Body of pancreas (tissue), 4 donors: ENCODE data around the gene DBNL. TPM values are rescaled to one million over a fixed set of nuclear protein-coding genes. Genes with fewer than 3 reads are reported as not detected.

Experiments used
- ATAC-seq: fragments of 150-250 bp; one replicate; pipeline ENCODE4 v1.9.1; 2016
- DNase-seq, 4 donors: peaks; one replicate each; pipeline ENCODE4 v3.0.0-alpha.2; 2019
- H3K27ac ChIP-seq, 4 donors: fragments of 200-600 bp; sonication (generic); 1 replicate in 3 of 4; 2 replicates in 1 of 4; pipeline versions ENCODE4 v1.5.1 to v1.6.1; 2016 to 2019; ENCODE audit warnings: mild to moderate bottlenecking in 1 of 4, mixed read lengths in 1 of 4, moderate library complexity in 1 of 4
- H3K27me3 ChIP-seq, 2 donors: fragments of 200-600 bp; sonication (generic); one replicate each; pipeline ENCODE4 v1.6.0; 2016; ENCODE audit warnings: mild to moderate bottlenecking in 1 of 2
- H3K36me3 ChIP-seq, 2 donors: fragments of 200-600 bp; sonication (generic); replicated peaks in 1 of 2; 2 replicates each; pipeline ENCODE4 v1.5.1; 2016; ENCODE audit warnings: low read depth in 2 of 2; ENCODE audit not compliant: insufficient read depth in 1 of 2
- H3K4me1 ChIP-seq: fragments of 200-600 bp; sonication (generic); one replicate; pipeline ENCODE4 v1.6.0; 2016
- H3K4me3 ChIP-seq, 2 donors: fragments of 200-600 bp; sonication (generic); 1 replicate in 1 of 2; 2 replicates in 1 of 2; pipeline ENCODE4 v1.5.1; 2016 to 2019
- H3K9me3 ChIP-seq, 3 donors: fragments of 200-600 bp; sonication (generic); 1 replicate in 2 of 3; 2 replicates in 1 of 3; pipeline ENCODE4 v1.5.1; 2016
- POLR2A ChIP-seq, 3 donors: fragments of 450-650 bp; IDR thresholded peaks; one replicate each; pipeline ENCODE4 v1.6.1; 2016; ENCODE audit warnings: antibody characterized with exemption in 3 of 3, mild to moderate bottlenecking in 2 of 3
- whole genome bisulfite sequencing, 2 donors: methylation state at CpG; one replicate each; pipeline ENCODE4 v1.1.5; 2017; 5-methylcytosine and 5-hydroxymethylcytosine counted together
- intact Hi-C: fragments of 100-400 bp; cut with DNase I; formaldehyde crosslinking; loops from one replicate; pipeline ENCODE4 v1.15.1; 2023
- total RNA-seq, 2 donors: library from RNA; depleted of rRNA; stranded (reverse); fragments of >200 nt; gene quantifications; one replicate each; pipeline ENCODE4 v1.1.0, GENCODE V29; 2016
- TF ChIP-seq, protein P1 (sequence below), 7 experiments: fragments of 450-650 bp in 4 of 7; fragments of 200-600 bp in 3 of 7; sonication (generic) in 3 of 7; IDR thresholded peaks; one replicate each; pipeline ENCODE4 v1.5.1; 2016 to 2019; ENCODE audit warnings: antibody characterized with exemption in 7 of 7

DBNL gene
- total RNA-seq, 2 donors from 2014 or later, result 62.0 to 96.6 TPM

DNA sequence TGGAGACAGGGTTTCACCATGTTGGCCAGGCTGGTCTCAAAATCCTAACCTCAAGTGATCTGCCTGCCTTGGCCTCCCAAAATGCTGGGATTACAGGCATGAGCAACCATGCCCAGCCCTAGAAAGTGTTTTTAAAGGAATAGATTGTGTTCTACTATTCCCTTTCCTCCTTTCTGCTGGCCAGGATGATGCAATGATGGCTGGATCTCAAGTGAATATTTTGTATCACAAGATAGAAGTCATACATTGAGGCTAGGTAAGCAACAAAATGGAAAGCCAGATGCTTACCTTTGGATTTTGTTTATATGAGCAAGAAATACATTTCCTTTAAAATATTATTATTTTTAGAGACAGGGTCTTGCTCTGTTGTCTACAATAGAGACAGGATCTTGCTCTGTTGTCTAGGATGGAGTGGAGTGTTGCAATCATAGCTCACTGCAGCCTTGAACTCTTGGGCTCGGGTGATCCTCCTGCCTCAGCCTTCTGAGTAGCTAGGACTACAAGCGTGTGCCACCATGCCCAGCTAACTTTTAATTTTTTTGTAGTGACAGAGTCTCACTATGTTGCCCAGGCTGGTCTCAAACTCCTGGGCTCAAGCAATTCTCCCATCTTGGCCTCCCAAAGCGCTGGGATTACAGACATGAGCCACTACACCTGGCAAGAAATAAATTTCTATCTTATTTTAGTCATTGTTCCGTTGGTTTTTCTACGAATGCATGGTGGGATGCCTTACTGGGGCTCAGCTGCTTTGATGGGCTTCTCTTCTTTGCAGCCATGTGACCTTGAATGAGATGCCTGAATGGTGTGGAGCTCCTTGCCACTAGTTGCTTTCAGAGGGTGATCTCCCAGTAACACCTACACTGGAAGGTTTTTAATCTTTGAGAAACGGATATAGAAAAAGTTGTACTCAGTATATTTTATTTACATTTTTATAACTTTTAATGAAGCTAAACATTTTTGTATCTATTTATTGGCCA lies 53.9 kb downstream of the DBNL start:
- no peaks in the 10 kb centered on the region for H3K36me3 ChIP-seq
- H3K27me3 ChIP-seq, result no peaks in the 10 kb centered on the region
- no peak for DNase-seq
- intact Hi-C loops, result no loop called here
- no peak overlapping the region for H3K4me3 ChIP-seq
- no peaks in the 10 kb centered on the region for H3K9me3 ChIP-seq
- no peak for ATAC-seq
- TF ChIP-seq POLR2A (IDR thresholded peaks at IDR 0.05), result no peak
- TF ChIP-seq, protein P1, sequence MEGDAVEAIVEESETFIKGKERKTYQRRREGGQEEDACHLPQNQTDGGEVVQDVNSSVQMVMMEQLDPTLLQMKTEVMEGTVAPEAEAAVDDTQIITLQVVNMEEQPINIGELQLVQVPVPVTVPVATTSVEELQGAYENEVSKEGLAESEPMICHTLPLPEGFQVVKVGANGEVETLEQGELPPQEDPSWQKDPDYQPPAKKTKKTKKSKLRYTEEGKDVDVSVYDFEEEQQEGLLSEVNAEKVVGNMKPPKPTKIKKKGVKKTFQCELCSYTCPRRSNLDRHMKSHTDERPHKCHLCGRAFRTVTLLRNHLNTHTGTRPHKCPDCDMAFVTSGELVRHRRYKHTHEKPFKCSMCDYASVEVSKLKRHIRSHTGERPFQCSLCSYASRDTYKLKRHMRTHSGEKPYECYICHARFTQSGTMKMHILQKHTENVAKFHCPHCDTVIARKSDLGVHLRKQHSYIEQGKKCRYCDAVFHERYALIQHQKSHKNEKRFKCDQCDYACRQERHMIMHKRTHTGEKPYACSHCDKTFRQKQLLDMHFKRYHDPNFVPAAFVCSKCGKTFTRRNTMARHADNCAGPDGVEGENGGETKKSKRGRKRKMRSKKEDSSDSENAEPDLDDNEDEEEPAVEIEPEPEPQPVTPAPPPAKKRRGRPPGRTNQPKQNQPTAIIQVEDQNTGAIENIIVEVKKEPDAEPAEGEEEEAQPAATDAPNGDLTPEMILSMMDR (IDR thresholded peaks at IDR 0.05), result no peak
- 69 to 73% methylated on average over 6 of the region's 6 CpGs for WGBS, 2 donors
- H3K4me1 ChIP-seq, result no peaks in the 10 kb centered on the region
- no peak overlapping the region for H3K27ac ChIP-seq

DNA sequence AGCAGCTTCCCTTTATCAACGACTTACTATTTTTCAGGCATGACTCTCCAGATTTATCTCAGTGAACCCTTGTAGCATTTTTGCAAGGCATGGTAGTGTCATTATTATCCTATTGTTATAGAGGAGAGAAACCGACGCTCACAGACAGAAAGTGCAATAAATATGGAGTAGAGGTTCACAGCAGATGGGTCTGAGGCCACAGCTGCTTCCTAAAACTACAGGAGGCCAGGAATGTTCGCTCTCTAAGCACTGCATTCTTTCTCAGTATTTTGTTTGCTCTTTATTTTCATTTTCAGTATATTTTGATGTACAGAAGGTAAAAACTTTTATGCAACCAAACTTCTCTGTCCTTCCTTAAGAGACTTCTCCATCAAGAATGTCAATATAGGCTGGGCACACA lies 55.2 kb downstream of the DBNL start:
- ATAC-seq (no peak), DNase-seq (no peak)
- intact Hi-C loops, result no loop called here
- 67 to 75% methylated on average over 4 of the region's 4 CpGs for WGBS, 2 donors
- no peak overlapping the region for H3K4me3 ChIP-seq
- peaks cover 0 to 5% of the 10 kb centered on the region in 2 donors for H3K27me3 ChIP-seq
- TF ChIP-seq, protein P1 (IDR thresholded peaks at IDR 0.05), result no peak
- no peak for TF ChIP-seq POLR2A (IDR thresholded peaks at IDR 0.05)
- H3K36me3 ChIP-seq, result no peaks in the 10 kb centered on the region
- peaks cover 5% of the 10 kb centered on the region for H3K4me1 ChIP-seq
- no peaks in the 10 kb centered on the region for H3K9me3 ChIP-seq
- H3K27ac ChIP-seq, result no peak overlapping the region

DNA sequence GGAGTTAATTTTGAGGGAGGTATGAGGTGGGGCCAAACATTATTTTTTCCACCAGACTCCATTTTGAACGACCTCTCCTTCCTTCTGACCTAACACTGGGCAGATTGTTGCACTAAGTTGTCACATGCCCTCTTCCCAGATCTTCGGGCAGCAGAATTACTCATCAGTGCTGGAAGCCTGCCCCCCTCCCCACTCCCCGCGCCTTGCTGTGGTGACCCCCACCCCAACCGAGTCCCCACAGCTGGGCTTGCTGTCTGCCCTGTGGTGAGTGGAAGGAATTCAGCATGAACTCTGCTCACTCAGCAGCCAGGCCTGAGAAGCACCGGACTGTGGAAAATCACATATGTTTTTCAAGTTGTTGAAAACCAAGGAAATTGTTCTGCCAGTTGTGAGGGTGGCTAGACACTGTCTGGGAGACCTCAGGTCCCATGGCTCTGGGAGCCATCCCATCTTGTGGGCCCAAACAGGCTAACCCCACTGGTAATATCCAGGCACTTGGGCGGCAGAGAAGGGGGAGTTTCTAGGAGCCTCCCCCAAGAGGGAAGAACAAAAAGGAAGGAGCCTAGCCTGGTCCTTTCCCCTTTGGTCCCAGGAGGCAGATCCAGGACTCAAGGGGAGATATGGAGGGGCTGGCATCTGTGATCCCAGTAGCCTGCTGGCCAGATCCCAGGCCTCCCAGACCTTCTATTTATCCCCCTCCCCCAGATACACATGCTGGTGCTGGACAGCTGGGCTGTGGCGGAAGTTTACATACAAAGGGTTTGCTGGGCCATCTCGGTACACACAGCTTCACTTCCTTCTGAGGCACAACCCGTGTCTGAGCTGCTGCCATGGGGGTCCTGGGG lies 56.2 kb downstream of the DBNL start:
- TF ChIP-seq, protein P1 (IDR thresholded peaks at IDR 0.05), result no peak
- no peak for TF ChIP-seq POLR2A (IDR thresholded peaks at IDR 0.05)
- Histone ChIP-seq H3K4me3 (no peak overlapping the region), H3K36me3 (no peaks in the 10 kb centered on the region), H3K27me3 (peaks cover 0 to 7% of the 10 kb centered on the region in 2 donors), H3K9me3 (no peaks in the 10 kb centered on the region), H3K27ac (peak overlapping the region in 1 of 4 donors; percentile 36), H3K4me1 (peaks cover 7% of the 10 kb centered on the region)
- ATAC-seq, result no peak
- 63 to 82% methylated on average over 7 to 10 of the region's 10 CpGs for WGBS, 2 donors
- intact Hi-C loops, result no loop called here
- DNase-seq, result no peak

DNA sequence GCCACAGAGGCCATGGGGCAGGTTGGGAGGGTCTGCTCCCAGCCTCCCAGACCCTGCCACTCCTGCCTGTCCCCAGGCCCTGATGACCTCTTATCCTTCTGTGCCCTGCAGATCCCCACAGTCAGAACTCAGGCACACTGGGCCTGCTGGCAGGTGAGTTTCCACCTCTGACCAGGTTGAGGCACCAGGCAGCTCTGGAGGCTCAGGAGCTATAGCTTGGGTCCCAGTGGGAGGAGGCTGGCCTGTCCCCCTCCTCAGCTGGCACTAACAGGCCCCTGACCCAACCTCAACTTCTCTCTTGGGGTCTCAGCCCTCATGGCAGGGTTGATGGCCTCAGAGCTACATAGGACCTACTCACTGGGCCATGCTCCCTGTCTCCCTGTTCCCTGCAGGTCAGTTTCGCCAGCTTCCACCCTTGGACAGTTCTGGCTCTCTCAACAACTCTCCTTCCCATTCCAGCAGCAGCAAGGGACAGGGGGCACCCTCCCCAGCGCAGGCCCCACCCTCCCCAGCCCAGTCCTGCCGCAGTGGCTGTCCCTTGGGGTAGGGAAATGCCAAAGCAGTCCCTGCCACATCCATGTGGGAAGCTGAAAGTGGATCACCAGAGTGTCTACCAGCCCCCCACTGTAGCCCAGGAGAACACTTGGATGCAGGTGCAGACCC lies 56.9 kb downstream of the DBNL start:
- Histone ChIP-seq H3K4me3 (no peak overlapping the region), H3K4me1 (peaks cover 7% of the 10 kb centered on the region), H3K36me3 (no peaks in the 10 kb centered on the region), H3K27ac (no peak overlapping the region), H3K9me3 (no peaks in the 10 kb centered on the region), H3K27me3 (peaks cover 0 to 7% of the 10 kb centered on the region in 2 donors)
- ATAC-seq (no peak), DNase-seq (no peak)
- WGBS, 2 donors, result 82 to 89% methylated on average over 2 to 3 of the region's 3 CpGs
- intact Hi-C loops, result no loop called here
- TF ChIP-seq, protein P1 (IDR thresholded peaks at IDR 0.05), result no peak
